ENCODE data around the gene AOPEP.

The AOPEP gene

GRCh38 chr9:94806307-94806893 lies 79.9 kb downstream of the AOPEP start:
- intact Hi-C loops (cut with DNase I) = loop anchor here (10.0 kb wide), 1 partner anchor 58 kb away; no protein-coding TSS in a partner anchor
- no peak for DNase-seq

- no peak for DNase-seq
- intact Hi-C loops (cut with DNase I) = loop anchor here (10.0 kb wide), 1 partner anchor 57 kb away; no protein-coding TSS in a partner anchor
Observed at GRCh38 chr9:94807556-94807955, 81.1 kb downstream of the AOPEP start.

GRCh38 chr9:94808926-94809700 lies 82.6 kb downstream of the AOPEP start:
- intact Hi-C loops (cut with DNase I) = loop anchor here (10.0 kb wide), 1 partner anchor 56 kb away; no protein-coding TSS in a partner anchor
- DNase-seq = no peak

GRCh38 chr9:94809778-94810177 lies 83.3 kb downstream of the AOPEP start:
- no peak for DNase-seq
- intact Hi-C loops (cut with DNase I) = loop anchor here (10.0 kb wide), 1 partner anchor 55 kb away; no protein-coding TSS in a partner anchor

- intact Hi-C loops (cut with DNase I) = no loop called here
- no peak for DNase-seq
Observed at GRCh38 chr9:94811074-94811473, 84.6 kb downstream of the AOPEP start.

- intact Hi-C loops (cut with DNase I) = no loop called here
- no peak for DNase-seq
Observed at GRCh38 chr9:94812343-94812742, 85.8 kb downstream of the AOPEP start.

GRCh38 chr9:94813379-94813778 lies 86.9 kb downstream of the AOPEP start:
- intact Hi-C loops (cut with DNase I) = no loop called here
- DNase-seq = no peak

- intact Hi-C loops (cut with DNase I) = no loop called here
- no peak for DNase-seq
Observed at GRCh38 chr9:94817291-94818177, 91.0 kb downstream of the AOPEP start.

GRCh38 chr9:94818178-94818541 lies 91.7 kb downstream of the AOPEP start:
- DNase-seq = no peak
- intact Hi-C loops (cut with DNase I) = no loop called here

GRCh38 chr9:94819161-94819687 lies 92.7 kb downstream of the AOPEP start:
- intact Hi-C loops (cut with DNase I) = no loop called here
- peak in 1 of 10 donors; percentile 44 for DNase-seq

GRCh38 chr9:94821098-94821887 lies 94.8 kb downstream of the AOPEP start:
- intact Hi-C loops (cut with DNase I) = no loop called here
- no peak for DNase-seq

GRCh38 chr9:94822273-94822672 lies 95.8 kb downstream of the AOPEP start:
- no peak for DNase-seq
- intact Hi-C loops (cut with DNase I) = no loop called here

- DNase-seq = no peak
- intact Hi-C loops (cut with DNase I) = no loop called here
Observed at GRCh38 chr9:94823710-94824109, 97.2 kb downstream of the AOPEP start.

- no peak for DNase-seq
- intact Hi-C loops (cut with DNase I) = no loop called here
Observed at GRCh38 chr9:94824411-94824810, 97.9 kb downstream of the AOPEP start.

- DNase-seq = no peak
- intact Hi-C loops (cut with DNase I) = no loop called here
Observed at GRCh38 chr9:94824913-94825610, 98.6 kb downstream of the AOPEP start.

- DNase-seq = no peak
- intact Hi-C loops (cut with DNase I) = no loop called here
Observed at GRCh38 chr9:94825611-94825958, 99.1 kb downstream of the AOPEP start.

- intact Hi-C loops (cut with DNase I) = no loop called here
- peak in 1 of 10 donors; percentile 31 for DNase-seq
Observed at GRCh38 chr9:94826044-94826443, 99.5 kb downstream of the AOPEP start.

- no peak for DNase-seq
- intact Hi-C loops (cut with DNase I) = no loop called here
Observed at GRCh38 chr9:94826644-94827410, 100.3 kb downstream of the AOPEP start.
